GM21825 (cell line): ENCODE results near the gene GRM8.

ENCODE experiments used
- ATAC-seq: cut with Tn5 transposase; IDR thresholded peaks from one replicate; pipeline ENCODE4 v1.9.1; 2021; ENCODE audit warnings: mild to moderate bottlenecking, moderate library complexity; ENCODE audit not compliant: unreplicated experiment

GRM8 gene

DNA sequence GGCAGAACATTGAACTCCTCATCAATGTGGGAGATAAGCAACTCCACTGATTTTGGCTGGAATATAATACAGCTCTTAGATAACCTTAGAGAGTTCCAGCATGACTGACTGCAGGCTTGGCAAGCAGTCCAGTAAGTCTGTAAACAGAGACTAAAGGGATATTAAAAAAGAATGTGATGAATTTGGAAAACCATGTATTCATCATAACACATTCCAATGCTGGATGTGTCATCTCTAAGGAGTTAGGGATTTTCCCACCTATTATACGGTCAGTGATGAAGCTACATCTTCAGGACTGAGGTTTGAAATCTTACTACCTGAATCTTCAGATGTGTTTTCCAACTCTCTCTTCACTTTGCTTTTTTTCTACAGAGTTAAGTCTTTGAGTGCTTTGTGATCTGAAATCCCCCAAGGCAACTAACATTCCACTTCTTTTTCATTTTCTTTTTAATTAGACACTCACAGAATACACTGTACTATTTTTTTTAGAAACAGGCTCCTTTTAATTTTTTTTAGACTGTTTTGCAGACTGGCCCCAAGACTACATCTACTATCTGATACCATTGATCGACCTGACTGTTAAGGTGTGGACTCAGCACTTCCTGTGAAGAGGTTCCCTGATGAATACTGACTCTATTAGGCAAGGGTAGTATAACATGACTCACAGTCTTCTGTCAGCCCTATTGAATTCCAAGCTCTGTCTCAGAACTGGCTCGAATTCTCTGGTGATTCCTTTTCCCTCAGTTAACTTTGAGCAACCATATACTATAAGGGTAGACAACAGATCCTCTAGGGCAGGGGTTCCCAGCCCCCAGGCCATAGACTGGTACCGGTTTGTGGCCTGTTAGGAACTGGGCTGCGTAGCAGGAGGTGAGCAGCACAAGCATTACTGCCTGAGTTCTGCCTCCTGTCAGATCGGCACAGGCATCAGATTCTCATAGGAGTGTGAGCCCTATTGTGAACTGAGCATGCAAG, 678.2 kb downstream of the GRM8 start:
- no peak for ATAC-seq

DNA sequence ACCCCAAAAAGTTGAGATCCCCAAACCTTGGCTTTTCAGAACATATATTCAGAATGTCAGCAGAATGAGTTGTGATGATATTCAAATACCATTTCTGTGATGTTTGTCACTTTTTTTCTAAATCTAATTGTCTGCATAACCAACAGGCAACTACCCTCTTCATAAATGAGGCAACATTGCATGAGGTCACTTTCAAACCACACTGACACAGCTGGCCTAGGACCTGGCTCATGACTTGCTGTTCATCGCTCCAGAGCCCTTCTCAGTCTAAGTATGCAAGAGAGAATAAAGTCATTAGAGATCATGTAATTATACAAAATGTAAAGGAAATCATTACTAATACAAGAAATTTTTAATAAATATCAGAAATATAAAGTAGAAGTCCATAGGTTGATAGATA, 681.9 kb downstream of the GRM8 start:
- ATAC-seq: no peak

DNA sequence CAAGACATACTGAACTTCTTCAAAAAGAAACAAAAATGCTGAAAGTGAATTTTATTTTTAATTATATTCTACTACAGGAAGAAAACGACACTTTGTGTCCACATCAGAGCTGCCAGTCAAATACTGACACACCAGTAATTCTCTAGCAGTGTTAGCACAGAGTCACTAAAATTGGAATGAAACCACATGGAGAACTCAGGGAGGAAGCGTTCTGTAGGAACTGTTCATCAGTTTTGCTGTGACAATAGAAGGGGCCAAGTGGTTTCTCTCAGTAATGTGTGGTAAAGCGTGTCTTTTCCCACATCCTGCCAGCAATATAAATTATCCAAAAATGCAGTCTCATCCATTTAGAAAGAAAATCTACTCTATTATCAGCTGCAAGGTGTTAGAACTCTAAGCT, 683.3 kb downstream of the GRM8 start:
- peak; percentile 80 for ATAC-seq

DNA sequence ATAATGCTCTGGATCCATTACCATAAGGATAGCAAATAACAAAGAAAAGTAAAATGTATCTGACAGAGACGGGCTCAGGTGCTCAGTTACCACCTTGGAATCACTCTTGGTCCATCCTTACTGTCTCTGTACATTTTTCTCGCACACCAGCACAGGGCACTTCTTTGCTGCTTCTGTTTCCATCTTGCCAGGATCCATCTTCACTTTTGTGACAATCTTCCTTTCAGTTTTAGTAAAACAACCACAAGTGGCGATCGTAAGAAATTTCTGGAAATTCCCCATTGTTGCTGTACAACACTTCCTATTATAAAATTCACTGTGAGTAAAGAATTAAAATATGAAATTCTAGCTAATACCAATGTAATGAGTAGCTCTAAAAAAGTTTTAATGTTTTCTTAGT, 695.5 kb downstream of the GRM8 start:
- ATAC-seq: peak; percentile 68

DNA sequence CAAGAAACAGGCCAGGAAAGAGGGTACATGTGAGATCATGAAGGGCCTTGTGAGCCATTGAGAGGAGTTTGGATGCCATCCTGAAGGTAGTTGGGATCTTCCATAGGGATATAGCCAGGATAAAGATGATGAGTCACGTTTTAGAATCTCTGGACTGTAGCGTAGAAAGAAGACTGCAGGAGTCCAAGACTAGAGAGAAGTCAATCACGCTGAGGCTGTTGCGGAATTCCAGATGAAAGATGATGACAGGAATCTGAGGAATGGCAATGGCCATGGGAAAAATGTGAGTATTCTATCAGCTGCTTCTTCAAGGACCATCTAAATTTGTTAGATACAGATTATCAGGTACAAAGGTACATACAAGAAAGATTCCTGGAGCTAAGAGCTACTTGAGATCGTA, 711.3 kb downstream of the GRM8 start:
- no peak for ATAC-seq

DNA sequence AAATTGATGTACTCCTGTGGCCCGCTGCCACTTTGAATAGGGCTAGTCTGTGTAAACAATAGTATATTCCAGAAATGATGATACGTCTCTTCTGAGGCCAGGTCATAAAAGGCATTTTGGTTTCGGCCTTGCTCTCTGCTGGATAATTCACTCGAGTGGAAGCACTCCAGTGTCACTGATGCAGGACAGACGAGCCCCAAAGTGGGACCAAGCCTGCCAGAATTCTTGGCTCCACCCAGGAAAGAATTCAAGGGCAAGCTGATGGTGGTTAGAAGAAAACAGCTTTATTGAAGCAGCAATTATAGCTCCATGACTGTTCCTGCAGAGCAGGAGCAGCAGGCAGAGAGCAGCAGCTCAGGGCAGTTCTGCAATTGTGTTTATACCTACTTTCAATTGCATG, 717.6 kb downstream of the GRM8 start:
- ATAC-seq: no peak

DNA sequence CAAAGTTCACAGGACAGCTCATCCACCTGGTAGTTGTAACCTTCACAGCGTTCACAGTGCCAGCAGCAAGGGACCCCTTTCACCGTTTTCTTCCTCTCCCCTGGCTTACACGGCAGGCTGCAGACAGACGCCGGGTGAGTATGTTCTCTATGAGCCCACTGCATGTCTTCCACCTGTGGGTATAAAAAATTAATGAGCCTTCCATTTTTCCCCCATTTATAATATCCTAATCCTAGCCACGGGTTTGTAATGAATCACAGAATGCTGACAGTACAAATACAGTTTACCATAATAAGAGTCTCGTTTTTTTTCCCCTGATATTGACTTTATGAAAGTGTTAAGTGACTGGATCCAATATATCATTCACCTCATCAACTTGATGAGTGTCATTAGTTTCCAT, 719.0 kb downstream of the GRM8 start:
- no peak for ATAC-seq

DNA sequence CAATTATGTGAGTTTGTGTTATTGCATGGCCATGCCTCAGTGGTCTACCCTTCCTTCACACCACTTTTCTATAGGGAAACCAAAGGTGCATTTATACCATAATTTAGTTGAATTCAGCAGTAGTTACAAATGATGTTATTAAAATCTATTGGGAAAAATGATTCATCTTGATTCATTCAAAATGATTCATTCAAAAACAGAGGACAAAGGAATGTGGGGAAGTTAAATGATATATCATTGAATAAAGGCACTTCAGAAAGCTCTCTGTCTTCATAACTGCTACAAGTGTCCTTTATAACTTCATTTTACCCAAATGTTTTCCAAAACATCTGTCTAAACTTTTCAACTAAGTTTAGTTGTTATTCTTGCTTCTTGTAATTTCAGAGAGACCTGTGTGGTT, 722.9 kb downstream of the GRM8 start:
- no peak for ATAC-seq

DNA sequence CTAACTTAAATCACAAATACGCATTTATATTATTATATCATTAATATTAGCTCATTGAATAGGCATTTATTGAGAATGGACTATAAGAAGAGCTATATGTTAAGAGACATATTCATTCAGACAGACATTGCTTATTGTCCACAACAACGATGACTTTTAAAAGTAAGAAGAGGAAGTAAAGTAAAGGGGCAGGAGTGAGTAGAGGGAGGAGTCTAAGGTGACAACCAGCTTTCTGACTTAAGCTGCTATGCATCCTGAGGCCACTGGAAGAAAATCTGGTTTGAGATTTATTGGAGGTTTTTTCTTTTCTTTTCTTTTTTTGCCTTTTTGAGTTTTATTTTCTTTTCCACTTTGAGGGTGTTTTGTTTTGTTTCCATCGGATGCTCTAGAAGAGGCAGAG, 723.5 kb downstream of the GRM8 start:
- ATAC-seq: no peak

DNA sequence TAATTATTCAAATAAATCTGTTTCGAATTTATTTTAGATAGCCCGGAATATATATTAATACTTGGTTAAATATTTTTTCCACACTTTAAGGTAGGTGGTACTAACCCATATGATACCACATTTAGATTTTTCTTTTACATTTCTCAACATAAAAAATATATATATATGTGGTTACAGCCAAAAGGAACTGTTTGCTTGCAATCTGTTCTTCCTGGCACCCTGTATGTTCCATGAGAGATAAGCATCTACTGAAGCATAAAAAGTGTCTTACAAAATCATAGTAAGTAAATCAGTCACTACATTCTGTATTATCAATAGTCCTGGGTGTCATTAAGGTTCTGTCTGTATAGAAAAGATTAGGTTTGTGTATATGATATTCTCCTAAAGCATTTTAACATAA, 726.8 kb downstream of the GRM8 start:
- ATAC-seq: no peak

DNA sequence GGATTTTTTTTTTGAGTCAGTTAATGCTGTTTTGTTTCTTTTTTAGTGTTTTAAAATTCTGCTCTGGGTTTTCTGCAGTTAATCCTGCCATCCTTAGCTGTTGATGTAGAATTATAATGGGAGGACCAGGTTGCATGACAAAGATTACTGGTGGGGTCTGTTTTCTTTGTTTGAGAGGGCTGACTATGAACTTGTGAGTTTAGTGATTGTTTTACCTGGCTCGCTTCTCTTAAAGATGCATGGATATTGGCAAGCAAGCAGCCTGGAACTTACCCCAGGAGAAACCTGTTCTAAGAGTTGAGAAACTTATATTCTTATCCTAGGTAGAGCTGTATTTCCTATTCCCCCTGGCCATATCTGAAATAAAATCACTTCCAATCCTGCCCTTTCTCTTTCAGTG, 727.8 kb downstream of the GRM8 start:
- no peak for ATAC-seq

DNA sequence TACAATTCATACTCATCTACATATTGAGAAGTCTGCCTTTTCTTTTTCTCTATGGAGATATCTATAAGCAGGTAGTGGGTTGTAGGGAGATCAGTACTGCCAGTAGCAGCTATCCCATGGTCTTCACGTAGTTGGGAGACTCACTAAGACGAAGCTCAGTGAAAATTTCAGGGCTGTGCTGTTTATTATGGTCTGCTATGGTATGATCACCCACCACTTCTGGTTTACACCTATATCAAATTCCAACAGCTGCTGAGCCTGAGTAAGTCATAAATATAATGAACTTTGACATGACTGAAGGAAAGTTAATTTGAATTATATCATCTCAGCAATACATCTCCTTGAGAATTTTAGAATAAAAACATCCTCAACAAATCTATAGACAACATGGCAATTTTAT, 741.7 kb downstream of the GRM8 start:
- ATAC-seq: no peak

DNA sequence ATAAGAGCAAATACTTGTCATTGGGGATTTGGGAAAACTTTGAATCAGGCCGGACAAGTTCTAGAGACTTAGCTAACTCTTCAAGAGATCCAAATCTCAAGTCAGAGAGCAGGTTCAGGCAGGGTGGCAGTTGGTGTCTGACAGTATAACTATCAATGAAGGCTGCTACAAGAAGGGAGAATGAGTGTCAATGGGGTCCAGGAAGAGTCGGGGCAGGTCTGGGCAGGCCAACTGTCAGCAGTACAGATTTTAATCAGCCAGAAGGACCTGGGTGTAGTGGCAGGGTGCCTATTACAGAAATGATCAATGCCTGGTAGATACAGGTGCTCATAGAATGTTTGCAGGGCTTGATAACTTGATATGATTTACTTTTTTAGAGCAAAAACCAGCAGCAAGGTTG, 751.1 kb downstream of the GRM8 start:
- no peak for ATAC-seq

DNA sequence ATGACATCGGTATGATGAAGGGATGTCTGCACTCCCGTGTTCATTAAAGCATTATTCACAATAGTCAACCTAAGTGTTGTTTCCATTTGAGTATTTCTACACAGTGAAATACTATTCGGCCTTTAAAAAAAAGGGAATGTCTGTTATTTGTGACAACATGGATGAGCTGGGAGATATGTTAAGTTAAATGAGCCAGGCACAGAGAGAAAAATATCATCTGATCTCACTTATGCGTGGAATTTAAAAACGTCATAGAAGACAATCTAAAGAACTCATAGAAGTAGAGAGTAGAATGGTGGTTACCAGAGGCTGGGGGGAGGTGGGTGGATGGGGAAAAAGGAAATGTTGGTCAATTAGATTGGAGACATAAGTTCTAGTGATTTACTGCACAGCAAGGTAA, 753.3 kb downstream of the GRM8 start:
- no peak for ATAC-seq

DNA sequence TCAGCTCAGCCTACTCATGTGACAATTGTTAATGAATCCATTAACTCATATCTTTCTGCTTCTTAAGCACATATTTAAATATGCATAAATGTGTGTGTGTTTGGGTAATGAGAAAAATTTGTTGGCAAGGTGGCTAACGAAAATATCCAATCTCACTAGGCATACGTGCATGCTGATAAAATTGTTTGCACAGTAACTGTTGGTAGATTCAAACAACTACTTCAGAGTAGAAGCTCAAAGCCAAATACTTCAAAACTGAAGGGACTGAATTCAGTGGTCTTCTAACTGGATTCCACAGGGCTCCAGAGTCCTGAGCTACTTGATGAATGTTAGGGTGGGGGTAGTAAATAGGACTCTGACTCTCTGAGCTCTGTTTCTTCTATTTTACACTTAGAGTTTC, 757.0 kb downstream of the GRM8 start:
- no peak for ATAC-seq

DNA sequence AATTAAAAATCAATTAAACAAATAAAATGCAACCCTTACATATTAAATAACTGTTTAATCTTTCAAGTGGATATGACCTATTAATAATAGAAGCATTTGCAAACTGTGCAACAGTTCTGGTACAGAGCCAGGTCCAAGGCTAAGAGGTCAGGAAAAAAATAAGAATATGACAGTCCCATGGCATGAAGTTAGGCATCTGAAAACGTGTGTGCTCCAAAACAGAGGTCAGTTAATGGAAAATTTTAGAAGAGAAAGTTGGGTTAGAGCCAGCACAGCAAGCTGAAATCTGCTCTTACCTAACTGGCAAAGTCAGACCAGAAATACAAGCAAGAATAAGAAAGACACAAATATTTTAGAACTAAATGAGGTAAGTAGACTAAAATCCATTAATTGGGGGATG, 757.7 kb downstream of the GRM8 start:
- ATAC-seq: no peak

DNA sequence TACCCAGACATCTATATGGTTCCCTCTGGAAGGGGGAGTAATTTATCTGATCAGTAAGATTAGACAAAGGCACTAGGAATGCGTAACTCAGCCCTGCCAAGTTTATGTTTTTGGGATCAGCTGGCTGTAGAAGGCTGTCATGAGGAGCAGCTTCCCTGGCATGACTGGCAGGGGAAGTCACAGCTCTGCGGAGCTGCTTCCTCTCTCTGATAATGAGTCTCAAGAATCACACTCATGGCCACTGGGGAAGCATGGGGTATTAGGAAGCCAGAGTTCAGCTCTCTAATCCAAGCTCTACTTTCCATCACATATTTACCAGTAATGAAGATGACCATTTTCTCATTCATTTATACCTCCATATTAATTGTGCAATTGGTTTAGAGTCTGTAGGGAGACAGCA, 758.9 kb downstream of the GRM8 start:
- ATAC-seq: no peak

DNA sequence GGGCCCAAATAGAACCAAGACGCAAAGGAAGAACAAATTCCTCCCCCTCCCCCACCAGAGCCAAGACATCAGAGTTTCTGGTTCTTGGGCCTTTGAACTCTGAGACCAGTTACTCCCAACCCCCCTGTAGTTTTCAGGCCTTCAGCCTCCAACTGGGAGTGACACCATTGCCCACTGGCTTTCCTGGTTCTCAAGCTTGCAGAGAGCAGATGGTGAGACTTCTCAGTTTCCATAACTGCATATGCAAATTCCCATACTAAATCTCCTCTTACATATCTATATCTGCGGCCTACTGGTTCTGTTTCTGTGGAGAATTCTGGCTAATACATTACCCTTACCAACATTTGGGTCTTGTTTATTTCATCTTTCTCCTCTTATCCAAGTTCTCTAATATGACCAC, 762.9 kb downstream of the GRM8 start:
- no peak for ATAC-seq

DNA sequence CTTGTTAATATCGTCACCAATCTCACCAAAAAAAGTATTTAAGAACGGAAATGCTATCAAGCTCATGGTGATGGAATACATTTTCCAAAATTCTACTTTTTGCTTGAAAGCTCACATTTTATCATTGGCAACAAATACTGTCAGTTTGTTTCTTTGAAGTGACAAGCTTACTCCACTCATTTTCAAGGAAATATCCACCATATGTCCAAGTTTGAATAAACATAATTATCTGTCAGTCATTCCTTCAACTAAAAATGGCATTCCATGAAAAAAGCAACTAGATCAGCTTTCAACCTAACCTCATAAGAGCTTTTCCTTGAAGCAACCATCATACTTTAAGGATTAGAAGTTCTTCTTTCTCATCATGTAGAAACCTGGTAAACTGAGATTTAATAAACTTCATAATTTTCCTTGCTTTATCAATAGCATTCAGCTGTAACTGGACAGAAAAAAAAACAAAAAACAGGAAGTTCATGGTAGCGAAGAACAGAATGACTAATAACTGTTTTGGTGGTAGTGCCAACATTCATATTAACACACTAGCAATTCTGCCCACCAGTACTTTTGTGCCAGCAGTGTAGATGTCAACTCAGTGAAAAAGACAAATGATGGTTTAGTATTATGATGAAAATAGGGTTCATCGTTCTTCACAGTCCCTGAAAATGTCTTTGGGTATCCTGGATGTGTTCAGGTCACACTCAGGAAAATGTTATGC, 764.9 kb downstream of the GRM8 start:
- no peak for ATAC-seq

DNA sequence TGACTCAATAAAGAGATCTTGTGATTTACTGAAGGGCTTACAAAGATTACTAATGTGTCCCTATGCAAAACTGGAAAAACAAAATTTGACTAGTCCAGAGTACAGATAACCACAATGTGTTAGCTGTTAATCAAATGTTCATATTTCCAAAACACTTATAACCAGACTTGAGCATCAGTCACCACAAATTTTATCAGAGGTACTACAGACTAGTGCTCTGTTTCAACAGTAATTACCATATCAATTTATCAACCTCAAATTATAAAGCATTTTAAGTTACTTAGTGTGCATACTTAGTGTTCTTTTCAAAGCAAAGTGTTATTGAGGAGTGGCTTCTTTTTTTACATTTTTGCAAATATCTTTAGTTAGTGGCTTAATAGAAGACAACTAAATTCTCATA, 765.9 kb downstream of the GRM8 start:
- no peak for ATAC-seq

DNA sequence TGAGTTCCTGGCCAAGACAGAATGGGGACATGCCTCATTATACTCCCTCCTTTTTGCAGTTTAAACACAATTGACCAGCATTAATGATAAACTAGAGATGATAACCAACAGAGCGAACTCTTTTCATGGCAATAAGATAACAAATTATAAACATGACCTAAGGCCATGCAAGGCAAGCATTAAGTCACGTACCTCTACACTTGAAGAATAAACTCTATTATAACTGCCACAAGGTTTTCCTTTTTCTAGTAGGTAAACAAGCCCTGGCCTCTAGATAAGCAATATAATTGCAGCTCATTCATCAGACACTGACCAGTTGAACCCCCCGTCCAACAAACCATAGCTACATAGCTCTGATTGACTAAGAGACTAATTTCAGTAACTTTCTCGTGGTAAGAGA, 767.0 kb downstream of the GRM8 start:
- no peak for ATAC-seq

DNA sequence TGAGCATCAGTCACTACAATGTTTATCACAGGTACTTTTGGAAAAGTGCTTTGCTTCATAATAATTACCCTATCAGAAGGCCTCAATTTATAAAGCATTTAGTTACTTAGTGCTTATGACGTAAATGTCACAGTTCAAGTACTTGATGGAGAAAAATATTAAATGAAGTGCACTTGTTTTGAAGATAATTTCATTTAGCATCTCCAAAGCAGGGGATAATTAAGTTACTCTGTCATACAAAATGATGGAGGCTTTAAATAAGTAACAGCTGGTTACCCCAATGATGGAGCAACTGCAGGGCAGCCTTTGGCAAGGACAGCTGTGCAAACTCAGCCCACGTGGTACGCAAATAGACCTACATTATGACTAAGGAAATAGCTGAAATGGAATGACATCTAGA, 768.8 kb downstream of the GRM8 start:
- ATAC-seq: no peak
